ENCODE data around the gene NFATC1. TPM values are rescaled to one million over a fixed set of nuclear protein-coding genes. Genes with fewer than 3 reads are reported as not detected.

NFATC1 gene
- total RNA-seq, 1 donor from 2014 or later: 0.53 TPM

DNA sequence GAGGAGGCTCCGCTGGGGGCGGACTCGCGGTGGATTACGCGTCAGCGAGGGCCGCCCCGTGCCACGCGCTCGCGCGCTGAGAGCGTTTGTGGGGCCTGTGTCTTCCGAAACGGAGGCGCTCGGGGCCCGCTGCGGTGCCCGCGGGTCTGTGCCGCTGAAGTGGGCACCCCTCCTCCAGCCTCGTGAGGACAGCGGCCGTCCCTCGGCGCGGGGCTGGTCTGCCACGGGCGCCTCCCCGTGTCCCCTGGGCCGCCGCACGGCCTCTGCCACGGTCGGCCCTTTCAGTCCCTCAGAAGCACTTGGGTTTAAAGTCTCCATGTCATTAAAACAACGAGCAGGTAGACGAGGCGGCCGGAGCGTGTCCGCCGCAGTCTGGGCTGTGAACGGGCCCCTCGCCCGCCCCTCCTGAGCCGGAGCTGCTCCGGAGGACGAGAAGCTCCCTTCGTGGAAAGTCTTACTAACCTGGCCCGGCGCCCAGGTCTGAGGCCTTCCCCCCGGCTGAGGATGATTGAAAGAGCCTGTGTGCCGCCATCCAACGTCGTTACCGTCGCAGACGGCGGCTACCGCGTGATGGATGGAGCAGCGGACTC lies 97.6 kb downstream of the NFATC1 start:
- DNase-seq (ENCODE audit: low read depth) (no peak), FAIRE-seq (no peak)

DNA sequence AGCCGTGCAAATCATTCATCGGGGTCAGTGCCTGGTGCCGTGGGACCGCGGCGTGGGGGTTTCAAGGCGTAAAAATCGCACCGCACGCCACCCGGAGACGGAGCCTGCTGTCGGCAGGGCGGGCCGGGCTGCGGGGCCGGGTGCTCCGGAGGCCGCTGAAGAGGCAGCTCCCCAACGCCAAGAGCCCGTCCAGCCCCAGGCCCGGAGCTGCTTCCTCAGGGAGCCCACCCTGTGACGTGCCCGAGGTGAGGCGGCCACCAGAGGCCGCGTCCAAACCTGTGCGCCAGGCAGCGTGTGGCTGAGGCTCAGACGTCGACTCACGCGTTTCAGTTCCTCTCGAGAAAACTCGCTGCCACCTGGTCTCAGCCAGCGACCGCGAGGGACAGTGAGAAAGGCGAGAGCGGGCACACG lies 98.1 kb downstream of the NFATC1 start:
- DNase-seq (ENCODE audit: low read depth) (no peak), FAIRE-seq (no peak)
- TF ChIP-seq, protein P1, sequence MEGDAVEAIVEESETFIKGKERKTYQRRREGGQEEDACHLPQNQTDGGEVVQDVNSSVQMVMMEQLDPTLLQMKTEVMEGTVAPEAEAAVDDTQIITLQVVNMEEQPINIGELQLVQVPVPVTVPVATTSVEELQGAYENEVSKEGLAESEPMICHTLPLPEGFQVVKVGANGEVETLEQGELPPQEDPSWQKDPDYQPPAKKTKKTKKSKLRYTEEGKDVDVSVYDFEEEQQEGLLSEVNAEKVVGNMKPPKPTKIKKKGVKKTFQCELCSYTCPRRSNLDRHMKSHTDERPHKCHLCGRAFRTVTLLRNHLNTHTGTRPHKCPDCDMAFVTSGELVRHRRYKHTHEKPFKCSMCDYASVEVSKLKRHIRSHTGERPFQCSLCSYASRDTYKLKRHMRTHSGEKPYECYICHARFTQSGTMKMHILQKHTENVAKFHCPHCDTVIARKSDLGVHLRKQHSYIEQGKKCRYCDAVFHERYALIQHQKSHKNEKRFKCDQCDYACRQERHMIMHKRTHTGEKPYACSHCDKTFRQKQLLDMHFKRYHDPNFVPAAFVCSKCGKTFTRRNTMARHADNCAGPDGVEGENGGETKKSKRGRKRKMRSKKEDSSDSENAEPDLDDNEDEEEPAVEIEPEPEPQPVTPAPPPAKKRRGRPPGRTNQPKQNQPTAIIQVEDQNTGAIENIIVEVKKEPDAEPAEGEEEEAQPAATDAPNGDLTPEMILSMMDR (IDR thresholded peaks at IDR 0.05; ENCODE audit: insufficient read depth, low read length, severe bottlenecking): no peak
- H3K27me3 ChIP-seq (ENCODE audit: control insufficient read depth, insufficient read depth, low read length): no peaks in the 10 kb centered on the region
- H3K4me3 ChIP-seq (ENCODE audit: low read depth, low read length): no peak overlapping the region
- H3K36me3 ChIP-seq (ENCODE audit: control insufficient read depth, insufficient read depth, low read length): no peaks in the 10 kb centered on the region

More for the DNA sequence above, 97.6 kb downstream of the NFATC1 start:
- H3K36me3 ChIP-seq (ENCODE audit: control insufficient read depth, insufficient read depth, low read length): no peaks in the 10 kb centered on the region
- H3K27me3 ChIP-seq (ENCODE audit: control insufficient read depth, insufficient read depth, low read length): no peaks in the 10 kb centered on the region
- no peak overlapping the region for H3K4me3 ChIP-seq (ENCODE audit: low read depth, low read length)
- TF ChIP-seq, protein P1 (IDR thresholded peaks at IDR 0.05; ENCODE audit: insufficient read depth, low read length, severe bottlenecking): no peak

DNA sequence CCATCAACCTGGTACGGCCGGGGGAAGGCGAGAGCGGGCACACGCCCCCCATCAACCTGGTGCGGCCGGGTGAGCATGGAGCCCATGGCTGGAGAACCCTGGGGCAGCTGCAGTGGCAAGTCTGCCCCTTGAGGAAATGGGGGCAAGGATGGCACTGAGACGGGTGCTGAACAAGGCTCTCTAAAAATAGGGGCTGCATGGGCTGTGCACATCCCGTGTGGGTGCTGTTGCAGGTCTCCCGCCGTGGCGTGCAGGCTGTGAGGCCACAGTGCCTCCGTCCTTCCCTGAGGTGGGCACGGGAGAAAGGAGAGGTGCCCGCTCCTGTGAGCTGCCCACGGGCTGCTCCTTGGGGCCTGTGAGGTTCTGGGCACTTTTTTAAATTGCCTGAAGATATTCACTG lies 99.2 kb downstream of the NFATC1 start:
- no peaks in the 10 kb centered on the region for H3K36me3 ChIP-seq (ENCODE audit: control insufficient read depth, insufficient read depth, low read length)
- FAIRE-seq: no peak
- H3K4me3 ChIP-seq (ENCODE audit: low read depth, low read length): no peak overlapping the region
- TF ChIP-seq, protein P1 (IDR thresholded peaks at IDR 0.05; ENCODE audit: insufficient read depth, low read length, severe bottlenecking): no peak
- DNase-seq (ENCODE audit: low read depth): no peak
- H3K27me3 ChIP-seq (ENCODE audit: control insufficient read depth, insufficient read depth, low read length): no peaks in the 10 kb centered on the region

DNA sequence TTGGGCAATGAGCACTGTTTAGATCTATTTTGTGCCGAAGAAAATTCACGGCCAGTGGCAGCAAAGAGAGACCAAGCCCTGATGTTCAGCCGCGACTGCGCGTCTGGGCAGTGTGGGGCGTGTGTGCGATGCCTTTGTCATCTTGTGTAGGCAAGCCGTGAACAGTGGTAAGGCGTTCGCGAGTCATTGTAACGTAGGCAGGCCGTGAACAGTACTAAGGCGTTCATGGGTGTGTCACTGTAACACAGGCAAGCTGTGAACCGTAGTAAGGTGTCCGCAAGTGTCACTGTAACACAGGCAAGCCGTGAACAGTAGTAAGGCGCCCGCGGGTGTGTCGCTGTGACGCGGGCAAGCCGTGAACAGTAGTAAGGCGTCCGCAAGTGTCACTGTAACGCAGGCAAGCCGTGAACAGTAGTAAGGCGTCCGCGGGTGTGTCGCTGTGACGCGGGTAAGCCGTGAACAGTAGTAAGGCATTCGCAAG lies 99.9 kb downstream of the NFATC1 start:
- H3K27me3 ChIP-seq (ENCODE audit: control insufficient read depth, insufficient read depth, low read length): no peaks in the 10 kb centered on the region
- H3K4me3 ChIP-seq (ENCODE audit: low read depth, low read length): no peak overlapping the region
- H3K36me3 ChIP-seq (ENCODE audit: control insufficient read depth, insufficient read depth, low read length): no peaks in the 10 kb centered on the region
- DNase-seq (ENCODE audit: low read depth): no peak
- no peak for FAIRE-seq
- TF ChIP-seq, protein P1 (IDR thresholded peaks at IDR 0.05; ENCODE audit: insufficient read depth, low read length, severe bottlenecking): no peak

DNA sequence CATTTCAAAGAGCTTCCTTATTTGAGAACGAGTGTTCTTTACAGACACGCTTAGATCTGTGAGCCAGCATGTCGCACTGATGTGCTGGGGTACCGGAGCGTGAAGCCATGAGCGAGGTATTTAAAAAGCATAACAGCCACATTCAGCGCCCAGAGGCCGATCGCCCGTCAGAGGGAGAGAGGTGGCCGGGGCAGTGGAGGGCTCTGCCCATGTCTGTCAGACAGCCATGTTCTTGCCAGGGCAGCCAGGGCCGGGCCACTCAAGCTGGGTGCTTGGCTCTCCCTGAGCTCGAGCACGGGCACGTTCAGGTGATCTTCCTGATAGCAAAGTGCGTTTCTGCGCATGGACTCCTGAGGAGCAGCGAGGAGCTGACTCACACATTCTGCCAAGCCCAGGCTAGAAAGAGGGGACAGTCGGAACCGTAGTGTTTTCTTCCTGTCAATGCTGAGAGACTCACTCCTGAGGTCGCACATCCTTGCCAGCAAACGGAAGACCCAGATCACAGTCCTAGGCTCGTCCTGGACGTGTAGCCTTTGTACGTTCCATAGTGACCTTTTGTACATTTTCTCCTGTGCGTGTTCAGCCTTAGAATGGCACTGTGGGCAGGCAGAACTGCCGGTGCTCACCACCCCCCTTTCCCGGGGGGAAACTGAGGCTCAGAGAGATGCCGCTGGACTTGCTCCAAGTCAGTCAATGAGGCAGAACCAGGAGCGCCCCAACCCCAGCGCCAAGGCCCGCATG lies 100.7 kb downstream of the NFATC1 start:
- DNase-seq (ENCODE audit: low read depth) (no peak), FAIRE-seq (no peak)
- Histone ChIP-seq H3K4me3 (ENCODE audit: low read depth, low read length) (no peak overlapping the region), H3K27me3 (ENCODE audit: control insufficient read depth, insufficient read depth, low read length) (no peaks in the 10 kb centered on the region), H3K36me3 (ENCODE audit: control insufficient read depth, insufficient read depth, low read length) (no peaks in the 10 kb centered on the region)
- TF ChIP-seq, protein P1 (IDR thresholded peaks at IDR 0.05; ENCODE audit: insufficient read depth, low read length, severe bottlenecking): no peak
